NCI-H2227 treated with DMSO at 0.1 percent for 48 hours (cell line): ENCODE data around the gene ZNF354C.

Experiments used
- DNase-seq: peaks from one replicate; lab custom pipeline; 2025; lab: John Stamatoyannopoulos, UW

The ZNF354C gene

GRCh38 chr5:179113945-179114641 lies 53.9 kb downstream of the ZNF354C start:
- DNase-seq: no peak

- DNase-seq: no peak
These were observed 54.6 kb downstream of the ZNF354C start for GRCh38 chr5:179114756-179115155.

- DNase-seq: no peak
These were observed 55.1 kb downstream of the ZNF354C start for GRCh38 chr5:179115307-179115706.

- no peak for DNase-seq
These were observed 55.8 kb downstream of the ZNF354C start for GRCh38 chr5:179115845-179116524.

GRCh38 chr5:179118338-179118737 lies 58.2 kb downstream of the ZNF354C start:
- no peak for DNase-seq

- DNase-seq: no peak
These were observed 58.7 kb downstream of the ZNF354C start for GRCh38 chr5:179118756-179119414.

- DNase-seq: no peak
These were observed 59.4 kb downstream of the ZNF354C start for GRCh38 chr5:179119415-179120170.

GRCh38 chr5:179120421-179120861 lies 60.3 kb downstream of the ZNF354C start:
- DNase-seq: no peak

- no peak for DNase-seq
These were observed 60.9 kb downstream of the ZNF354C start for GRCh38 chr5:179120951-179121666.

GRCh38 chr5:179121667-179122111 lies 61.5 kb downstream of the ZNF354C start:
- DNase-seq: no peak

- DNase-seq: no peak
These were observed 62.4 kb downstream of the ZNF354C start for GRCh38 chr5:179122411-179123108.

- DNase-seq: no peak
These were observed 62.9 kb downstream of the ZNF354C start for GRCh38 chr5:179123109-179123426.

- no peak for DNase-seq
These were observed 63.5 kb downstream of the ZNF354C start for GRCh38 chr5:179123491-179124272.

- DNase-seq: no peak
These were observed 64.2 kb downstream of the ZNF354C start for GRCh38 chr5:179124273-179124852.

- DNase-seq: no peak
These were observed 64.9 kb downstream of the ZNF354C start for GRCh38 chr5:179124853-179125788.

- DNase-seq: no peak
These were observed 65.8 kb downstream of the ZNF354C start for GRCh38 chr5:179125789-179126505.

GRCh38 chr5:179126506-179126991 lies 66.4 kb downstream of the ZNF354C start:
- no peak for DNase-seq
